ENCODE results near the gene CLCNKB.

CLCNKB gene

GRCh38 chr1:16070640-16071355 lies 27.2 kb downstream of the CLCNKB start:
- H3K4ac ChIP-seq (ENCODE audit: low read length), result no peak overlapping the region
- peaks cover 25 to 31% of the 10 kb centered on the region in 2 donors for H3K4me1 ChIP-seq (ENCODE audit: control insufficient read depth in 2 of 2, insufficient read depth in 1 of 2, low read depth in 1 of 2, low read length in 2 of 2)
- no peak overlapping the region for H2BK120ac ChIP-seq (ENCODE audit: low read depth, low read length)
- no CpG with 5 or more reads among the region's 9 CpGs for WGBS, 2 donors (ENCODE audit: extremely low coverage in 2 of 2, insufficient read length in 2 of 2, insufficient replicate concordance in 1 of 2)
- H3K4me2 ChIP-seq (ENCODE audit: insufficient read depth, low read length, poor library complexity, severe bottlenecking), result no peak overlapping the region
- H3K9ac ChIP-seq (ENCODE audit: low read depth, low read length, poor library complexity), result no peak overlapping the region
- H2AK5ac ChIP-seq (ENCODE audit: low read depth, low read length), result peak overlapping the region; percentile 24
- H3K4me3 ChIP-seq (ENCODE audit: low read length in 2 of 2), result no peak overlapping the region
- H3K27ac ChIP-seq (replicated peaks; ENCODE audit: low read length), result no peak overlapping the region
- H3K14ac ChIP-seq (ENCODE audit: low read length), result peak overlapping the region; percentile 9
- H2AFZ ChIP-seq (ENCODE audit: low read length), result no peak overlapping the region
- H3K23ac ChIP-seq (ENCODE audit: low read depth, low read length, poor library complexity), result no peak overlapping the region
- no peaks in the 10 kb centered on the region for H3K79me1 ChIP-seq (ENCODE audit: low read depth, low read length)
- H3K36me3 ChIP-seq (replicated peaks in 1 of 2; ENCODE audit: control insufficient read depth in 2 of 2, insufficient read depth in 2 of 2, low read length in 2 of 2), result no peaks in the 10 kb centered on the region
- H4K91ac ChIP-seq (ENCODE audit: low read depth, low read length, poor library complexity), result no peak overlapping the region
- peaks cover 0 to 41% (median 6%) of the 10 kb centered on the region in 3 experiments for H3K27me3 ChIP-seq (ENCODE audit: control insufficient read depth in 3 of 3, insufficient read depth in 3 of 3, low read depth in 1 of 3, low read length in 3 of 3)
- no peak overlapping the region for H3K18ac ChIP-seq (ENCODE audit: low read length)
- H2BK15ac ChIP-seq (ENCODE audit: low read length), result no peak overlapping the region
- no peak overlapping the region for H4K8ac ChIP-seq (ENCODE audit: low read depth, low read length)
- H3K9me3 ChIP-seq (replicated peaks in 1 of 2; ENCODE audit: control insufficient read depth in 2 of 2, insufficient read depth in 1 of 2, low read depth in 1 of 2, low read length in 2 of 2), result peaks cover 0 to 2% of the 10 kb centered on the region in 2 donors
- H2BK12ac ChIP-seq (ENCODE audit: low read length), result no peak overlapping the region
- H2BK5ac ChIP-seq (ENCODE audit: low read length), result no peak overlapping the region
- no peak for DNase-seq (ENCODE audit: low spot score)

GRCh38 chr1:16071614-16072013 lies 28.0 kb downstream of the CLCNKB start:
- no peak overlapping the region for H3K4ac ChIP-seq (ENCODE audit: low read length)
- H3K18ac ChIP-seq (ENCODE audit: low read length), result no peak overlapping the region
- no CpG with 5 or more reads among the region's 6 CpGs for WGBS, 2 donors (ENCODE audit: extremely low coverage in 2 of 2, insufficient read length in 2 of 2, insufficient replicate concordance in 1 of 2)
- H3K4me3 ChIP-seq (ENCODE audit: low read length in 2 of 2), result no peak overlapping the region
- H3K4me1 ChIP-seq (ENCODE audit: control insufficient read depth in 2 of 2, insufficient read depth in 1 of 2, low read depth in 1 of 2, low read length in 2 of 2), result peaks cover 24 to 31% of the 10 kb centered on the region in 2 donors
- peaks cover 0 to 2% of the 10 kb centered on the region in 2 donors for H3K9me3 ChIP-seq (replicated peaks in 1 of 2; ENCODE audit: control insufficient read depth in 2 of 2, insufficient read depth in 1 of 2, low read depth in 1 of 2, low read length in 2 of 2)
- no peak overlapping the region for H3K9ac ChIP-seq (ENCODE audit: low read depth, low read length, poor library complexity)
- H3K4me2 ChIP-seq (ENCODE audit: insufficient read depth, low read length, poor library complexity, severe bottlenecking), result no peak overlapping the region
- no peak for DNase-seq (ENCODE audit: low spot score)
- H2BK12ac ChIP-seq (ENCODE audit: low read length), result no peak overlapping the region
- no peak overlapping the region for H2BK15ac ChIP-seq (ENCODE audit: low read length)
- H3K27ac ChIP-seq (replicated peaks; ENCODE audit: low read length), result no peak overlapping the region
- no peak overlapping the region for H3K23ac ChIP-seq (ENCODE audit: low read depth, low read length, poor library complexity)
- H2AK5ac ChIP-seq (ENCODE audit: low read depth, low read length), result peak overlapping the region; percentile 25
- H3K27me3 ChIP-seq (ENCODE audit: control insufficient read depth in 3 of 3, insufficient read depth in 3 of 3, low read depth in 1 of 3, low read length in 3 of 3), result peaks cover 0 to 46% (median 8%) of the 10 kb centered on the region in 3 experiments
- H2BK5ac ChIP-seq (ENCODE audit: low read length), result no peak overlapping the region
- H3K79me1 ChIP-seq (ENCODE audit: low read depth, low read length), result no peaks in the 10 kb centered on the region
- no peak overlapping the region for H3K14ac ChIP-seq (ENCODE audit: low read length)
- H2BK120ac ChIP-seq (ENCODE audit: low read depth, low read length), result peak overlapping the region; percentile 8
- H2AFZ ChIP-seq (ENCODE audit: low read length), result no peak overlapping the region
- no peak overlapping the region for H4K91ac ChIP-seq (ENCODE audit: low read depth, low read length, poor library complexity)
- H3K36me3 ChIP-seq (replicated peaks in 1 of 2; ENCODE audit: control insufficient read depth in 2 of 2, insufficient read depth in 2 of 2, low read length in 2 of 2), result no peaks in the 10 kb centered on the region
- no peak overlapping the region for H4K8ac ChIP-seq (ENCODE audit: low read depth, low read length)

- Histone ChIP-seq H3K4me3 (ENCODE audit: low read length in 2 of 2) (no peak overlapping the region), H3K18ac (ENCODE audit: low read length) (peak overlapping the region; percentile 8), H3K36me3 (replicated peaks in 1 of 2; ENCODE audit: control insufficient read depth in 2 of 2, insufficient read depth in 2 of 2, low read length in 2 of 2) (no peaks in the 10 kb centered on the region), H2AK5ac (ENCODE audit: low read depth, low read length) (no peak overlapping the region), H3K9ac (ENCODE audit: low read depth, low read length, poor library complexity) (no peak overlapping the region), H3K27ac (replicated peaks; ENCODE audit: low read length) (no peak overlapping the region), H4K8ac (ENCODE audit: low read depth, low read length) (no peak overlapping the region), H3K23ac (ENCODE audit: low read depth, low read length, poor library complexity) (no peak overlapping the region), H2BK120ac (ENCODE audit: low read depth, low read length) (peak overlapping the region; percentile 13), H2BK15ac (ENCODE audit: low read length) (no peak overlapping the region), H2BK12ac (ENCODE audit: low read length) (no peak overlapping the region), H3K4me1 (ENCODE audit: control insufficient read depth in 2 of 2, insufficient read depth in 1 of 2, low read depth in 1 of 2, low read length in 2 of 2) (peaks cover 19 to 26% of the 10 kb centered on the region in 2 donors), H2BK5ac (ENCODE audit: low read length) (no peak overlapping the region), H4K91ac (ENCODE audit: low read depth, low read length, poor library complexity) (no peak overlapping the region), H3K4me2 (ENCODE audit: insufficient read depth, low read length, poor library complexity, severe bottlenecking) (no peak overlapping the region), H3K4ac (ENCODE audit: low read length) (no peak overlapping the region), H3K14ac (ENCODE audit: low read length) (no peak overlapping the region), H2AFZ (ENCODE audit: low read length) (no peak overlapping the region), H3K9me3 (replicated peaks in 1 of 2; ENCODE audit: control insufficient read depth in 2 of 2, insufficient read depth in 1 of 2, low read depth in 1 of 2, low read length in 2 of 2) (peaks cover 0 to 2% of the 10 kb centered on the region in 2 donors), H3K27me3 (ENCODE audit: control insufficient read depth in 3 of 3, insufficient read depth in 3 of 3, low read depth in 1 of 3, low read length in 3 of 3) (peaks cover 0 to 51% (median 8%) of the 10 kb centered on the region in 3 experiments), H3K79me1 (ENCODE audit: low read depth, low read length) (no peaks in the 10 kb centered on the region)
- no CpG with 5 or more reads among the region's 5 CpGs for WGBS, 2 donors (ENCODE audit: extremely low coverage in 2 of 2, insufficient read length in 2 of 2, insufficient replicate concordance in 1 of 2)
- DNase-seq (ENCODE audit: low spot score), result no peak
Observed at GRCh38 chr1:16072095-16072494, 28.5 kb downstream of the CLCNKB start.

- Histone ChIP-seq H3K4ac (ENCODE audit: low read length) (no peak overlapping the region), H4K8ac (ENCODE audit: low read depth, low read length) (no peak overlapping the region), H4K91ac (ENCODE audit: low read depth, low read length, poor library complexity) (no peak overlapping the region), H3K4me3 (ENCODE audit: low read length in 2 of 2) (peak overlapping the region; percentile 18 to 76), H3K9ac (ENCODE audit: low read depth, low read length, poor library complexity) (peak overlapping the region; percentile 94), H2BK5ac (ENCODE audit: low read length) (no peak overlapping the region), H3K79me1 (ENCODE audit: low read depth, low read length) (no peaks in the 10 kb centered on the region), H3K27ac (replicated peaks; ENCODE audit: low read length) (no peak overlapping the region), H2BK15ac (ENCODE audit: low read length) (peak overlapping the region; percentile 94), H2AK5ac (ENCODE audit: low read depth, low read length) (peak overlapping the region; percentile 72), H3K4me1 (ENCODE audit: control insufficient read depth in 2 of 2, insufficient read depth in 1 of 2, low read depth in 1 of 2, low read length in 2 of 2) (peaks cover 15 to 19% of the 10 kb centered on the region in 2 donors), H3K23ac (ENCODE audit: low read depth, low read length, poor library complexity) (peak overlapping the region; percentile 39), H3K36me3 (replicated peaks in 1 of 2; ENCODE audit: control insufficient read depth in 2 of 2, insufficient read depth in 2 of 2, low read length in 2 of 2) (no peaks in the 10 kb centered on the region), H2AFZ (ENCODE audit: low read length) (peak overlapping the region; percentile 85), H3K14ac (ENCODE audit: low read length) (no peak overlapping the region), H2BK120ac (ENCODE audit: low read depth, low read length) (peak overlapping the region; percentile 20), H3K18ac (ENCODE audit: low read length) (peak overlapping the region; percentile 89), H3K9me3 (replicated peaks in 1 of 2; ENCODE audit: control insufficient read depth in 2 of 2, insufficient read depth in 1 of 2, low read depth in 1 of 2, low read length in 2 of 2) (peaks cover 0 to 2% of the 10 kb centered on the region in 2 donors), H2BK12ac (ENCODE audit: low read length) (peak overlapping the region; percentile 58), H3K27me3 (ENCODE audit: control insufficient read depth in 3 of 3, insufficient read depth in 3 of 3, low read depth in 1 of 3, low read length in 3 of 3) (peaks cover 0 to 55% (median 8%) of the 10 kb centered on the region in 3 experiments), H3K4me2 (ENCODE audit: insufficient read depth, low read length, poor library complexity, severe bottlenecking) (peak overlapping the region; percentile 92)
- WGBS, 2 donors (ENCODE audit: extremely low coverage in 2 of 2, insufficient read length in 2 of 2, insufficient replicate concordance in 1 of 2), result no CpG with 5 or more reads among the region's 49 CpGs
- DNase-seq (ENCODE audit: low spot score), result no peak
Observed at GRCh38 chr1:16072616-16073484, 29.3 kb downstream of the CLCNKB start.

Measured in neuronal stem cell (in vitro differentiated cells).